Upper lobe of right lung (tissue), 1 donor: ENCODE measurements around the gene NPW. TPM values are rescaled to one million over a fixed set of nuclear protein-coding genes. Genes with fewer than 3 reads are reported as not detected.

Experiments
- ATAC-seq: fragments of 200-7000 bp; cut with Tn5 transposase; one replicate; pipeline ENCODE4 v1.9.1; 2020; ENCODE audit warnings: mild to moderate bottlenecking, moderate library complexity
- DNase-seq: peaks from one replicate; pipeline ENCODE4 v3.0.0-alpha.2; 2020
- H3K27ac ChIP-seq: fragments of 200-600 bp; one replicate; pipeline ENCODE4 v1.8.0; 2022
- H3K27me3 ChIP-seq: fragments of 200-600 bp; one replicate; pipeline ENCODE4 v1.8.0; 2022; ENCODE audit warnings: mild to moderate bottlenecking
- H3K36me3 ChIP-seq: fragments of 200-600 bp; one replicate; pipeline ENCODE4 v1.8.0; 2022
- H3K4me1 ChIP-seq: fragments of 200-600 bp; one replicate; pipeline ENCODE4 v1.8.0; 2022
- H3K4me3 ChIP-seq: fragments of 200-600 bp; one replicate; pipeline ENCODE4 v1.8.0; 2022; ENCODE audit warnings: mild to moderate bottlenecking
- H3K9me3 ChIP-seq: fragments of 200-600 bp; one replicate; pipeline ENCODE4 v1.8.0; 2022
- intact Hi-C: fragments of 100-400 bp; cut with DNase I; formaldehyde crosslinking; loops from one replicate; pipeline ENCODE4 v1.11.0; 2022
- total RNA-seq: library from RNA; stranded (reverse); fragmentation: NEBNext Ultra II Directional; extraction: Animal tissue kit (Norgen Biotek cat#: 25700); gene quantifications from one replicate; pipeline ENCODE4 v1.2.1, GENCODE V29; 2021
- TF ChIP-seq, protein P1 (sequence below): fragments of 200-600 bp; IDR thresholded peaks from one replicate; pipeline ENCODE4 v1.8.0; 2022; ENCODE audit warnings: antibody characterized with exemption
- donor health status: DM: no; HTN: yes; CAD: no; lungs with severe emphysema.

NPW gene
- total RNA-seq, 1 donor from 2014 or later, result not detected

DNA sequence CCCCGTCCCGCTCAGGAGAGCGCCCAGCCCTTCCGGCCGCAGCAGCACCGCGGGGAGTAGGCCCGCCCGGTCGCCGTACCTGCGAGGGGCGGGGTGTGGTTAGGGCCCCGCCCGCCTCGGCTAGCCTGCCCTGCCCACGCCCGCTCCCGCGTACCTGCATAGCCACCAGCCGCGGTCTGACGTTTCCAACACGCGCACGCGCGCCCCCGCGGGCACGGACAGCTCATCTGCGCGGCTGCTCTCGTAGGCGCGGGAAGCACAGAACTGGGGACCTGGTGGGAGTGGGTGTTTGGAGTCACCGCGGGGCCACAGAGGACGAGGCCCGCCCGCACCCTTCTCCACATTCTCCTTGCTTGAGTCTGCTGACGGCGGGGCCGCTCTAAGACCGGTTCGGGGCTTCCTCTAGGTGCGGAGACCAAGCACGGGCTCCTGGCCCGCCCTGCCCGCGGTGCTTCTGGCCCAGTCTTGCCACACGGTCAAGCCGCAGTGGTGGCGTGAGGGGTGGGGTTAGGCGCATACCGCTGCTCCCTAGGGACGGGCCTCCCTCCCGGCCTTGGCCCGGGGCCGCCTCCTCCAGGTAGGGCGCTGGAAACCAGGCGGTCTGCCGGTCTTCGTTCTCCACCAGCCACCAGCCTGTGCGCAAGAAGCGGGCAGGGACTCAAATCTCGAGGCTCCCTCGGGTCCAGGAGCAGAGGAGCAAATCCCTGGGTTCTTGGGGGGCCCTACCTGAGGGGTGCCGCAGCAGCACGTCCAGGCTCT is 40.1 kb upstream of the NPW start:
- intact Hi-C loops, result no loop called here
- TF ChIP-seq, protein P1, sequence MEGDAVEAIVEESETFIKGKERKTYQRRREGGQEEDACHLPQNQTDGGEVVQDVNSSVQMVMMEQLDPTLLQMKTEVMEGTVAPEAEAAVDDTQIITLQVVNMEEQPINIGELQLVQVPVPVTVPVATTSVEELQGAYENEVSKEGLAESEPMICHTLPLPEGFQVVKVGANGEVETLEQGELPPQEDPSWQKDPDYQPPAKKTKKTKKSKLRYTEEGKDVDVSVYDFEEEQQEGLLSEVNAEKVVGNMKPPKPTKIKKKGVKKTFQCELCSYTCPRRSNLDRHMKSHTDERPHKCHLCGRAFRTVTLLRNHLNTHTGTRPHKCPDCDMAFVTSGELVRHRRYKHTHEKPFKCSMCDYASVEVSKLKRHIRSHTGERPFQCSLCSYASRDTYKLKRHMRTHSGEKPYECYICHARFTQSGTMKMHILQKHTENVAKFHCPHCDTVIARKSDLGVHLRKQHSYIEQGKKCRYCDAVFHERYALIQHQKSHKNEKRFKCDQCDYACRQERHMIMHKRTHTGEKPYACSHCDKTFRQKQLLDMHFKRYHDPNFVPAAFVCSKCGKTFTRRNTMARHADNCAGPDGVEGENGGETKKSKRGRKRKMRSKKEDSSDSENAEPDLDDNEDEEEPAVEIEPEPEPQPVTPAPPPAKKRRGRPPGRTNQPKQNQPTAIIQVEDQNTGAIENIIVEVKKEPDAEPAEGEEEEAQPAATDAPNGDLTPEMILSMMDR, result no peak
- DNase-seq (peak; percentile 95), ATAC-seq (peak; percentile 75)
- Histone ChIP-seq H3K36me3 (peaks cover 40% of the 10 kb centered on the region), H3K27ac (peak overlapping the region; percentile 65), H3K4me1 (peaks cover 8% of the 10 kb centered on the region), H3K9me3 (no peaks in the 10 kb centered on the region), H3K27me3 (peaks cover 42% of the 10 kb centered on the region), H3K4me3 (peak overlapping the region; percentile 39)

DNA sequence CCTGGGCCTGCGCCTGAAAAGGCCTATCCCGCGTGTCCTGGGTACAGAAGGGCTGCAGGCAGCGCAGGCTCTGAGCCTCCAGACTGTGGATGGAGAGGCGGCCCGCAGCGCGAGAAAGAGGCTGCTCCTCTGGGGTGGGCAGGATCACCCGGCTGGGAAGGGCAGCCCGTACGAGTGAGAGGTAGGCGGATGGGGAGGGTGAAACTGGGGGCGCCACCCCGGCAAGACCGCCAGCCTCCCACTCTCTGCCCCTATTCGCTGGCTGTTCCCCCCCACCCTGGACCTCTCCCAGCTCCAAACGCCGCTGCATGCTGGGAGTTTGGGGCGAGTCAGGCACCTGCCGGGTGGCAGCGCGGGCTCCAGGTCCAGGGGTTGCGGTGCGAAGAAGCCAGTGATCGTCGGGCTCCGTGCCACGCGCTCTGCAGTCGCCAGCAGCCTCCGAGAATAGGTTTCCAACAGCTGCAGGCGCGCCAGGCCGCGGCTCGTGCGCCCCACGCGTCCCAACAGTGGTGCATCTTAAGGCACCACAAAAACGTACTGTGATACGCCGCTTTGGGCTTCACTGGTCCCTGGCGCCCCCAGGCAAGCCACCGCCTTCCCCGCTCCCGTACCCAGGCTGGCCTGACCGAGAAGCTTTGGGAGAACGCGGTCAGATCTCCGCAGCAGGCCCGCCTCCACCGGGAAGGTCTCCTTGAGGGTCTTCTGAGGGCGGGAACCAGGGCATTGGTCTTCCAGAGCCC is 39.4 kb upstream of the NPW start:
- H3K27ac ChIP-seq, result peak overlapping the region; percentile 65
- intact Hi-C loops, result no loop called here

DNA sequence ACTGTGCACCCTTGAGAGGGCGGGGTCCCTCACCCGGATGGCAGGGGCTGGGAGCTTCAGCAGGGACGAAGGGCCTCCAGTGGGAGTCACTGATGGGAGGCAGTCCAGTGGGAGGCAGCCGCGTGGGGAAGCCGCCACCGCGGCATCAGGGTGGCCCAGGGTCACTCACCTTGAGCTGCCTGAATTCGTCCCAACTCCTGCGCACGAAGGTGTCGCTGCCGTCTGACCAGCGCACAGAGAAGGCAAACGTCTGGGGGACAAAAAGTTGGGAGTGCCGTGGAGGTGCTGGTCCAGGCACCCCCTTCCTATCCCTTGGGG is 38.9 kb upstream of the NPW start:
- Histone ChIP-seq H3K4me3 (no peak overlapping the region), H3K36me3 (peaks cover 33% of the 10 kb centered on the region), H3K27ac (no peak overlapping the region), H3K27me3 (peaks cover 42% of the 10 kb centered on the region), H3K9me3 (no peaks in the 10 kb centered on the region), H3K4me1 (peaks cover 19% of the 10 kb centered on the region)
- intact Hi-C loops, result no loop called here
- TF ChIP-seq, protein P1, result no peak
- DNase-seq (no peak), ATAC-seq (no peak)

More for the DNA sequence above, 39.4 kb upstream of the NPW start:
- ATAC-seq (no peak), DNase-seq (no peak)
- TF ChIP-seq, protein P1, result no peak
- H3K36me3 ChIP-seq, result peaks cover 33% of the 10 kb centered on the region
- no peaks in the 10 kb centered on the region for H3K9me3 ChIP-seq
- H3K4me3 ChIP-seq, result peak overlapping the region; percentile 39
- peaks cover 15% of the 10 kb centered on the region for H3K4me1 ChIP-seq
- H3K27me3 ChIP-seq, result peaks cover 42% of the 10 kb centered on the region

DNA sequence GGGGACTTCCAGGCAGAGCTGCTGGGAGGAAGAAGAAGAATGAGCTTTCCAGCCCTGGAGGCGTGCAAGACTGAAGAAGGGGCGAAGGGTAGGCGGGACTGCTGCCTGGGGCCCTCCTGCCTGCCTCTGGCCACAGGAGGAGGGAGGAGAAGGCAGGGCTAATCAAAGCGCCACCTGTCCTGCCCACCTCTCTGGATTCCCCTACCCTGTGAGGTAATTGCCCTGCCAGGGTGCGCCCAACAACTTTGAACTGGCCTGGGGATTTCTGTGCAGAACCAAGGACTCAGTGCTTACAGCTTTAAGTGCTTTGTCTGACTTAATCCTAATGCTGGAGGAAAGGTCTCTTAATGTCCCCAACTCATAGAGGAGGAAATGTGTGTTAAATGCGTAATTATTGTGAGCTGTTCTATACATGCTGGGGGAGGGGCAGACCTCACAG is 38.2 kb upstream of the NPW start, which contains the start of gene NOXO1:
Gene NOXO1, minus strand, starts transcription at position 72 of the 439 bp plus-strand sequence. CDS start 290 bp downstream, outside the sequence.
- H3K4me3 ChIP-seq, result peak within 1 kb of the TSS; percentile 39
- H3K36me3 ChIP-seq, result peaks cover 33% of the 10 kb centered on the region
- TF ChIP-seq, protein P1, result no peak
- ATAC-seq, result no peak
- H3K4me1 ChIP-seq, result peaks cover 19% of the 10 kb centered on the region
- no peaks in the 10 kb centered on the region for H3K9me3 ChIP-seq
- DNase-seq, result no peak
- intact Hi-C loops, result no loop called here
- H3K27me3 ChIP-seq, result peaks cover 42% of the 10 kb centered on the region
- H3K27ac ChIP-seq, result no peak within 1 kb of the TSS

DNA sequence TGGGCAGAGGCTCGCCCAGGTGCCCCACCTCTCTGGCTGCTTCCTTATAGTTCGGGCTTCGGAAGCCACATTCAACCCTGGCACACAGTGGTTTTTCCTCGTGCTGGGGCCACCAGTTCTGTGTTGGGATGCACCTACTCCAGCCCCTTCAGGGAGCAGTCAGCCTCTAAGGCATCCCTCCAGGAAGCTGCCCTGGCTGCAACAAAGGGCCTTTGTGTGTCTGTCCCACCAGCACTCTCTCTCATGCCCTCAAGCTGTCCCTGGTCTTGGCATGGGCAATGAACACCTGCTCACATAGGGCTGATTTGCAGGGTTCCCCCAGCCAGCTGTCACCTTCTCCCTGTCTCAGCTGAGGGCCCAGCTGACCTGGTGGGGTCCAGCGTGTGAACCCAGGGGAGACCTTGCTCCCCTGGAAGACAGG is 37.6 kb upstream of the NPW start:
- TF ChIP-seq, protein P1, result no peak
- Histone ChIP-seq H3K36me3 (peaks cover 32% of the 10 kb centered on the region), H3K27ac (no peak overlapping the region), H3K9me3 (no peaks in the 10 kb centered on the region), H3K4me3 (no peak overlapping the region), H3K4me1 (peaks cover 19% of the 10 kb centered on the region), H3K27me3 (peaks cover 42% of the 10 kb centered on the region)
- ATAC-seq, result no peak
- DNase-seq, result no peak
- intact Hi-C loops, result no loop called here
